H1 (cell line): Measurements from ENCODE around the gene PPP1R12B. TPM values are rescaled to one million over a fixed set of nuclear protein-coding genes. Genes with fewer than 3 reads are reported as not detected.
"Not testable (repeated sequence)": the region's sequence is repeated elsewhere in the genome, so short reads cannot be mapped to it uniquely, and the experiment has no call there.

ENCODE experiments used
- CTCF ChIA-PET: fragments of 300-600 bp; sonication (Branson Sonifier 250); formaldehyde crosslinking; loops from one replicate; lab custom pipeline; 2021; ENCODE audit not compliant: partially characterized antibody; lab: Charles Lee
- POLR2A ChIA-PET: fragments of 300-600 bp; sonication (Branson Sonifier 250); formaldehyde crosslinking; loops from one replicate; lab custom pipeline; 2021; ENCODE audit warnings: inconsistent platforms; ENCODE audit not compliant: partially characterized antibody; lab: Charles Lee
- DNase-seq, 2 experiments: peaks; one replicate each; pipeline versions ENCODE4 v3.0.0 to v3.0.0-alpha.2; 2010 to 2022; ENCODE audit warnings: low spot score in 2 of 2, low read depth in 1 of 2, mixed read lengths in 1 of 2
- FAIRE-seq: peaks from 2 replicates; lab custom pipeline; 2011; peaks lifted over from hg19 to GRCh38; lab: Jason Lieb, UNC
- H2AFZ ChIP-seq: 2 replicates; pipeline ENCODE4 v1.8.1; 2012; ENCODE audit warnings: low read length, inconsistent platforms
- H2AK5ac ChIP-seq: 2 replicates; pipeline ENCODE4 v1.6.1; 2013; ENCODE audit warnings: low read depth, low read length
- H2BK120ac ChIP-seq: replicated peaks from 2 replicates; pipeline ENCODE3; 2013; ENCODE audit warnings: low read depth, low read length, inconsistent platforms
- H2BK12ac ChIP-seq: 2 replicates; pipeline ENCODE4 v1.6.1; 2013; ENCODE audit warnings: low read depth, low read length
- H2BK15ac ChIP-seq: 2 replicates; pipeline ENCODE4 v1.6.1; 2013; ENCODE audit warnings: low read length
- H2BK20ac ChIP-seq: 2 replicates; pipeline ENCODE4 v1.6.1; 2013; ENCODE audit warnings: low read length
- H2BK5ac ChIP-seq: 2 replicates; pipeline ENCODE4 v1.6.1; 2013; ENCODE audit warnings: low read depth, low read length
- H3K14ac ChIP-seq: 2 replicates; pipeline ENCODE4 v1.6.1; 2013; ENCODE audit warnings: inconsistent platforms; ENCODE audit not compliant: insufficient read length
- H3K18ac ChIP-seq: 2 replicates; pipeline ENCODE4 v1.6.1; 2013; ENCODE audit warnings: low read length; ENCODE audit errors: extremely low read depth
- H3K23ac ChIP-seq: 2 replicates; pipeline ENCODE4 v1.6.1; 2013; ENCODE audit warnings: inconsistent platforms; ENCODE audit not compliant: insufficient read length
- H3K23me2 ChIP-seq: 2 replicates; pipeline ENCODE4 v1.6.1; 2013; ENCODE audit warnings: low read depth, low read length
- H3K27ac ChIP-seq: 2 replicates; pipeline ENCODE4 v1.6.1; 2011; ENCODE audit warnings: low read depth, low read length, inconsistent platforms
- H3K27me3 ChIP-seq, 4 experiments: replicated peaks in 1 of 4; 1 replicate in 1 of 4; 2 replicates in 3 of 4; pipeline versions ENCODE4 v1.6.1 to v1.8.1; 2011 to 2013; ENCODE audit warnings: low read length in 3 of 4, mild to moderate bottlenecking in 3 of 4, inconsistent platforms in 2 of 4, mixed read lengths in 2 of 4, moderate library complexity in 1 of 4; ENCODE audit not compliant: control insufficient read depth in 3 of 4, insufficient read depth in 3 of 4; ENCODE audit errors: extremely low read depth in 1 of 4
- H3K36me3 ChIP-seq, 4 experiments: 2 replicates each; pipeline versions ENCODE4 v1.6.1 to v1.8.1; 2011 to 2013; ENCODE audit warnings: mild to moderate bottlenecking in 4 of 4, low read length in 3 of 4, moderate library complexity in 2 of 4, control low read depth in 1 of 4, inconsistent platforms in 1 of 4; ENCODE audit not compliant: insufficient read depth in 4 of 4, control insufficient read depth in 2 of 4
- H3K4ac ChIP-seq: replicated peaks from 2 replicates; pipeline ENCODE3; 2013; ENCODE audit warnings: low read length, low read depth, mixed read lengths, inconsistent platforms; ENCODE audit not compliant: insufficient read length
- H3K4me1 ChIP-seq, 4 experiments: replicated peaks in 1 of 4; 1 replicate in 1 of 4; 2 replicates in 3 of 4; pipeline versions ENCODE4 v1.6.1 to v1.8.1; 2011 to 2013; ENCODE audit warnings: low read length in 3 of 4, inconsistent platforms in 2 of 4, mixed read lengths in 1 of 4; ENCODE audit not compliant: insufficient read depth in 4 of 4, control insufficient read depth in 3 of 4
- H3K4me2 ChIP-seq, 2 experiments: 2 replicates each; pipeline versions ENCODE4 v1.6.1 to v1.8.1; 2011 to 2013; ENCODE audit warnings: low read depth in 2 of 2, low read length in 2 of 2, control low read depth in 1 of 2, inconsistent platforms in 1 of 2, mild to moderate bottlenecking in 1 of 2; ENCODE audit not compliant: insufficient read depth in 1 of 2
- H3K4me3 ChIP-seq, 4 experiments: fragments of 200-600, 300-600 bp in 1 of 4; sonication (generic), shearing (Covaris generic), sonication (Bioruptor Twin) in 1 of 4; 2 replicates each; pipeline versions ENCODE4 v1.5.1 to v1.8.1; 2011 to 2016; ENCODE audit warnings: low read length in 4 of 4, low read depth in 3 of 4, control low read depth in 2 of 4, inconsistent platforms in 2 of 4, mild to moderate bottlenecking in 2 of 4, mixed read lengths in 1 of 4, moderate library complexity in 1 of 4; ENCODE audit not compliant: insufficient read depth in 2 of 4; ENCODE audit errors: extremely low read depth in 1 of 4
- H3K56ac ChIP-seq: replicated peaks from 2 replicates; pipeline ENCODE3; 2013; ENCODE audit warnings: low read depth, mild to moderate bottlenecking, mixed read lengths, low read length, inconsistent platforms; ENCODE audit not compliant: insufficient read length
- H3K79me1 ChIP-seq: 2 replicates; pipeline ENCODE4 v1.6.1; 2013; ENCODE audit warnings: low read depth, low read length, control low read depth
- H3K79me2 ChIP-seq, 2 experiments: 2 replicates each; pipeline versions ENCODE4 v1.6.1 to v1.8.1; 2012 to 2013; ENCODE audit warnings: low read length in 2 of 2, mild to moderate bottlenecking in 2 of 2, inconsistent platforms in 1 of 2; ENCODE audit not compliant: insufficient read depth in 2 of 2, control insufficient read depth in 1 of 2
- H3K9ac ChIP-seq, 4 experiments: replicated peaks in 1 of 4; 1 replicate in 1 of 4; 2 replicates in 3 of 4; pipeline versions ENCODE4 v1.6.1 to v1.8.1; 2011 to 2013; ENCODE audit warnings: low read depth in 3 of 4, low read length in 3 of 4, control low read depth in 2 of 4, mild to moderate bottlenecking in 2 of 4, moderate library complexity in 2 of 4, inconsistent platforms in 1 of 4; ENCODE audit errors: extremely low read depth in 1 of 4
- H3K9me3 ChIP-seq, 2 experiments: 2 replicates each; pipeline versions ENCODE4 v1.6.1 to v1.8.1; 2012 to 2013; ENCODE audit warnings: mild to moderate bottlenecking in 2 of 2, moderate library complexity in 2 of 2, control low read depth in 1 of 2, inconsistent platforms in 1 of 2, low read depth in 1 of 2, low read length in 1 of 2, mixed read lengths in 1 of 2; ENCODE audit not compliant: insufficient read depth in 2 of 2
- H4K20me1 ChIP-seq, 2 experiments: replicated peaks in 1 of 2; 2 replicates each; pipeline versions ENCODE3 to v1.8.1; 2011 to 2013; ENCODE audit warnings: inconsistent platforms in 2 of 2, low read length in 2 of 2, mild to moderate bottlenecking in 1 of 2; ENCODE audit not compliant: insufficient read depth in 2 of 2, control insufficient read depth in 1 of 2
- H4K5ac ChIP-seq: 2 replicates; pipeline ENCODE4 v1.6.1; 2013; ENCODE audit warnings: low read length, low read depth, mixed read lengths, inconsistent platforms; ENCODE audit not compliant: insufficient read length
- H4K8ac ChIP-seq: 2 replicates; pipeline ENCODE4 v1.8.0; 2013; ENCODE audit warnings: mild to moderate bottlenecking, moderate library complexity, low read length, inconsistent platforms; ENCODE audit not compliant: insufficient read depth; ENCODE audit errors: extremely low read depth
- H4K91ac ChIP-seq: replicated peaks from 2 replicates; pipeline ENCODE3; 2013; ENCODE audit warnings: low read length, mixed read lengths, inconsistent platforms; ENCODE audit not compliant: insufficient read length
- WGBS, 2 experiments: shearing (Covaris generic) in 1 of 2; methylation state at CpG; one replicate each; pipeline versions ENCODE4 v1.1.6 to v1.1.7; 2013 to 2015; ENCODE audit warnings: low lambda C conversion rate in 2 of 2, mixed read lengths in 2 of 2, inconsistent platforms in 1 of 2, low coverage in 1 of 2, missing lambda C conversion rate in 1 of 2; ENCODE audit not compliant: insufficient replicate concordance in 2 of 2, insufficient coverage in 1 of 2, insufficient read length in 1 of 2; ENCODE audit errors: extremely low coverage in 1 of 2, missing lambda C conversion rate in 1 of 2; 5-methylcytosine and 5-hydroxymethylcytosine counted together
- polyA plus RNA-seq, 7 experiments: library from polyadenylated mRNA; depleted of rRNA in 3 of 7; stranded (reverse) in 5 of 7; unstranded in 2 of 7; fragments of >200 nt in 5 of 7; fragments of 200-250 nt in 2 of 7; gene quantifications; 1 replicate in 5 of 7; 2 replicates in 1 of 7; 4 replicates in 1 of 7; pipeline versions ENCODE4 v1.2.1 to v1.2.3, GENCODE V29; 2011 to 2013; ENCODE audit warnings: missing spikeins in 2 of 7, mixed read lengths in 2 of 7
- total RNA-seq: library from RNA; stranded (reverse); fragmentation: NEBNext Ultra II Directional; extraction: Animal tissue kit (Norgen Biotek cat#: 25700); gene quantifications from 2 replicates; pipeline ENCODE4 v1.2.1, GENCODE V29; 2021

Gene PPP1R12B
- total and polyA plus RNA-seq, 2 of the 8 experiments (the other 6 are each of a cell fraction or from before 2014, with no cell fraction given), result 7.9 to 18.7 TPM

GRCh38 chr1:202545647-202546303 lies 197.3 kb downstream of the PPP1R12B start:
- POLR2A ChIA-PET, H3K56ac ChIP-seq, H3K4me3 ChIP-seq, H3K27me3 ChIP-seq, H2BK12ac ChIP-seq, H3K36me3 ChIP-seq, H3K4me1 ChIP-seq, DNase-seq, H3K79me2 ChIP-seq, H2BK120ac ChIP-seq, H3K9me3 ChIP-seq, H2BK20ac ChIP-seq, H3K4ac ChIP-seq, H2BK5ac ChIP-seq, H3K79me1 ChIP-seq, H4K5ac ChIP-seq, H3K4me2 ChIP-seq, H2AFZ ChIP-seq, H2AK5ac ChIP-seq, FAIRE-seq, H3K14ac ChIP-seq, H4K20me1 ChIP-seq, H3K23me2 ChIP-seq, H3K9ac ChIP-seq, H3K23ac ChIP-seq, H3K27ac ChIP-seq, H4K8ac ChIP-seq, H3K18ac ChIP-seq, H2BK15ac ChIP-seq, H4K91ac ChIP-seq: not testable (repeated sequence)
- 91% methylated on average over 3 of the region's 3 CpGs; no CpG with 5 or more reads in 1 of the 2 experiments for WGBS, 2 experiments
- CTCF ChIA-PET, result interaction anchor here (0.7 to 3.6 kb wide), 4 partner anchors 16 to 111 kb away, joined by 3 to 11 read pairs (median 4); no protein-coding TSS in a partner anchor

DNA sequence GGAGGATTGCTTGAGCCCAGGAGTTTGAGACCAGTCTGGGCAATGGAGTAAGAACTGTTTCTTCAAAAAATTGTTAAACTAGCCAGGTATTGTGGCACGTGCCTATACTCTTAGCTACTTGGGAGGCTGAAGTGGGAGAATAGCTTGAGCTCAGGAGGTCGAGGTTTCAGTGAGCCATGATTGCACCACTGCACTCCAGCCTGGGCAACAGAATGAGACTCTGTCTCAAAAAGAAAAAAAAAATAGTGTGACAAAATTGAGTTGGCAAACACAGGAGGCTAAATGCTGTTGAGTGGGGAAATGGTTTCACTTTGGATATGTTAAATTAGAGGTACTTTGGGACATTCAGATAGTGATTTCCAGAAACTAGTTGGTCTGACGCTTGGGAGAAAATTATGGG lies 197.9 kb downstream of the PPP1R12B start:
- H3K79me1 ChIP-seq, H2BK5ac ChIP-seq, H3K4me3 ChIP-seq, H2AK5ac ChIP-seq, H2BK15ac ChIP-seq, H3K27ac ChIP-seq, H3K56ac ChIP-seq, H4K91ac ChIP-seq, H3K23me2 ChIP-seq, POLR2A ChIA-PET, H3K14ac ChIP-seq, DNase-seq, H3K27me3 ChIP-seq, H2AFZ ChIP-seq, H2BK12ac ChIP-seq, H3K18ac ChIP-seq, H3K23ac ChIP-seq, H4K20me1 ChIP-seq, H4K8ac ChIP-seq, H3K9me3 ChIP-seq, H3K79me2 ChIP-seq, H2BK120ac ChIP-seq, H3K4me2 ChIP-seq, FAIRE-seq, H4K5ac ChIP-seq, H3K4me1 ChIP-seq, H3K4ac ChIP-seq, H3K36me3 ChIP-seq, H3K9ac ChIP-seq, H2BK20ac ChIP-seq: not testable (repeated sequence)
- WGBS, 2 experiments, result 85% methylated on average over 3 of the region's 3 CpGs; no CpG with 5 or more reads in 1 of the 2 experiments
- CTCF ChIA-PET, result interaction anchor here (0.6 to 3.6 kb wide), 4 partner anchors 16 to 45 kb away, joined by 3 to 11 read pairs (median 4); no protein-coding TSS in a partner anchor
